Stimulated activated CD4-positive, alpha-beta T cell treated with anti-CD3 and anti-CD28 coated beads, Interleukin-12 subunit alpha, Interleukin-12 subunit beta, amount 100 ng/mL, for 48 hours (primary cell): ENCODE data around the gene C10orf90.
A peak's percentile ranks its signal among the peaks of the same experiment; 100 is the strongest.

Experiments used
- DNase-seq, 3 donors: peaks; one replicate each; pipeline ENCODE4 v3.0.0-alpha.2; 2020; ENCODE audit warnings: low read depth in 2 of 3, low spot score in 1 of 3

Gene C10orf90

GRCh38 chr10:126508535-126509040 is 161.9 kb downstream of the C10orf90 start:
- DNase-seq: no peak

- no peak for DNase-seq
These were observed 165.8 kb downstream of the C10orf90 start for GRCh38 chr10:126504761-126505112.

DNA sequence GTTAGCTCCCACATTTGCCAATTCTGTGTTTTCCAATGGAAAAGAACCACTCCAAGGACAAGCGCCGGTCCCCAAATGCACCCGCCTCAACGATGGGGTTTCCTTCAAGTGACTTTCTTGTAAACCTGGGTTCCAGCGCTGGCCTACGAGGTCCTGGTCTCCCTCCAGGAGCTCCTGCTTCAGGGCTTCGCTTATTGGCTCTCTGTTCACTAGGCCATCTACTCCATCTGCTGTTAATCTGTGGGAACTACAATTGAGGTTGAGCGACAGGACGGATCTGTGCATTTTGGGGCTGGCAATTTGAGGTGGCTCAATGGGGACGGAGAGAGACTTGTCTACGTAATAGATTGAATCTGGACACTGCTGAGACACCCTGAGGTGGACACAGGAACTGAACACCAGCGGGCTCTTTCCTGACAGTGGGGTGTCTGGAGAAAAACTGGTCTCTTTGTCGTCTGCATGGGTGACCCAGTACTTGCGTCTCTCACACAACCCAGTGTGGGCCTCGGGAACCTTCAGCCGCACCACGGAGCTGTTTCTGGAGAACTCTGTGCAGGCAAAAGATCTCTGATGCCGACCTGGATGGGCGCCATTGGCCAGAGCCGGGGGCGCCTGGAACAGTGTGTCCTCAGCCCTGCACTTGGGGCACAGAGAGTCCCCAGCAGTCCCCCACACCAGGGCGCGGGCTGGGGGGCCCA is 166.3 kb downstream of the C10orf90 start:
- DNase-seq: peak in 1 of 3 donors; percentile 7

DNA sequence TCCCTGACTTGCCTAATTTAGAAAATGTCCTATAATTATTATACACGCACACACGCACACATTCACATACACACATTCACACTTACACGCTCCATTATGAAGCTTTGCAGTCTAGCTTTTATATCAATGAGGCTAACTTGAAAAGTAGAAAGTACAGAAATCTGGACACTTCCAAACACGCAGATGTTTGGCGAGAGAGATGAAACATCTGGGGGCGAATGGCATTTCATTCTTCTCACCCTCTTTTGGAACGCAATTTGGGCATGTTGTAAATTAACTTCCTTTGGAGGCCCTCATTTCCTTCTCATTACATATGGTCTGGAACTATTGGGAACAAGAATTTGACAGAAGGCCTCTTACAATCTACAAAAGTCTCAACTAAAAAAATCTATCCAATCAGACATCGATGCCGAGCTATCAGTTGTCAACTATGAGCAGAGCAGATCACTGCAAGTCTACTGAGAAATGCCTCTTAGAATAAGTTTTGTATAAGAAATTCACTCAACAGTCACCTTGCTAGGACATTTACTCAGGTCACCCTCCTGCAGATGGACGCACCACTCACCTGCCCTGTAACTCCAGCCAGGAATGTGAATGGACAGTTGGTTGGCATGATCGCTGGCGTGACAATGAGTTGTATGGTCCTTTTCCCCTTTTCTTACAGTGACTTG is 167.0 kb downstream of the C10orf90 start:
- no peak for DNase-seq

- DNase-seq: no peak
These were observed 168.1 kb downstream of the C10orf90 start for GRCh38 chr10:126502441-126502840.

DNA sequence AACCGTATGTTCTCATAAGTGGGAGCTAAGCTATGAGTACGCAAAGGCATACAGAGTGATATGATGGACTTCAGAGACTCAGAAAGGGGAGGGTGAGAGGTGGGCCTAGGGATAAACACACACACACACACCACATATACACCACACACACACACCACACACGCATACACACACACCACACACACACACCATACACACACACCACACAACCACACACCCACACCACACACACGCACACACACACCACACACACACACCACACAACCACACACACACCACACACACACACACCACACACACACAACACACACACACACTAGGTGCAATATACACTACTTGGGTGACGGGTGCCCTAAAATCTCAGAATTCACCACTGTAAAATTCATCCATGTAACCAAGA is 168.7 kb downstream of the C10orf90 start:
- DNase-seq: no peak

DNA sequence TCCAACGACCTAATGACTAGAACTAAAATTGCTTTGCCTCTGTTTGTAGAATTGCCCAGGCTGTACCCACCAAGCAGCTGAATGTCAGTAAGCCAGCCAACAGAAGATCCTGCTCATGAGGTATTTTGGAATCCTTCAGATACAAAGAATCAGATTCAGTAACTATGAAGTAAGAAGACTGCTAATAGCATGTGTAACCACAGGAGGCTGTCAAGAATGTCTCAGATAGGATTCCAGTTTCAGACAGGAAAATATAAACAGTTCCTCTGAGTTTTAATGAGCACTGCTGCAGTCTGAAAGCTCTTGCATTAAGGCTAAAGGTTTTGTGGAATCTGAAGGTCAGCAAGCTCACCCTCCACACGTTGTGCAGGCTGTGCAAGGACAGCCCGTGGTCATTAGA is 169.6 kb downstream of the C10orf90 start:
- no peak for DNase-seq

- no peak for DNase-seq
These were observed 170.3 kb downstream of the C10orf90 start for GRCh38 chr10:126500185-126500584.

DNA sequence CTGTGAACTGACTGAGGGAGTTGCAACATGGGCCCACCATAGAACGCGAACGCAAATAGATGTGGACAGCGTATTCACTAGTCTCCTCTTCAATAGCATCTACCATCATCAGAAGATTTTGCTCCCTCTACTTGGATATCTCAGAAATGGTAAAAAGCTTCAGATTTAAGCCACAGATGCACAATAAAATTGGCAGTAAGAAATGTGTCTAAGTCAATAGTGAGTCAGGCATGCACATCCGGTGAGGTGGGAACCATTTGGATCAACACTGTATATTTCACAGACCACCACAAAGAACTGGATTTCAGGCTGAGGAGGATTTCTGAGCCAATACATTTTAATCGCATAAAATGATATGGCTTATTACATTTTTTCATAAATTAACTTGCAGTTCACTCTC is 170.7 kb downstream of the C10orf90 start:
- no peak for DNase-seq

- no peak for DNase-seq
These were observed 172.8 kb downstream of the C10orf90 start for GRCh38 chr10:126497672-126498071.

DNA sequence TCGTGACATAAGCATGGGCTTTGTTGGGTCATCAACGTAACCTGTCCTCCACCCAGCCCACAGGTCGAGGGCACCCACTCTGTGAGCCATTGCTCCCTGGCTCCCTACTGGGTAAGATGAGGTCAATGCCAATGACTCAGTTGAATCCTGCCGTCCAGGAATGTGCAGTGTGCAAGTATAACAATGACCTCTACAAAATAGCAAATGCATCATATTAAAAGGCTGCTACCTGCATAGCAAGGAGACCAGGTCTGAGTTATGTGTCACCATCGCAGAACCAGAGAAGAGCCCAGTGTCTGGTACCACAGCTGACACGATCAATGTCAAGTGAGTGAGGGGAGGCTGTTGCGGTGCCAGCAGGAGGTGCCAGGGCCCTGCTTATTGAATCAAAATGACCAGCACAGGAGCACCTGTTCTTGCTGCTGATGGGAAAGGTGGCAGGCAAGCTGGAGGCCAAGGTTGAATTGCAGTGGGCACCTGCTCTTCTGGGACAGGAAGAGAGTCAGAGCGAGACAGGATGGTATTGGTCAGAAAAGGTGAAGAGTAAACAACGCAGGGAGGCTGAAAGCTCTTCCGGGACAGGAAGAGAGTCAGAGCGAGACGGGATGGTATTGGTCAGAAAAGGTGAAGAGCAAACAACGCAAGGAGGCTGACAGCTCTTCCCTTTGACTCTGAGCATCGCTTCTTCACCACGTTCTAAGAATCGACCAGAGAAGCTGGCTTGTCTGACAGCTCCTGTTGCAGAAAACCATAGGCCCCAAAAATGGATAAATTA is 173.5 kb downstream of the C10orf90 start:
- DNase-seq: no peak

GRCh38 chr10:126491476-126491875 is 179.0 kb downstream of the C10orf90 start:
- DNase-seq: no peak

DNA sequence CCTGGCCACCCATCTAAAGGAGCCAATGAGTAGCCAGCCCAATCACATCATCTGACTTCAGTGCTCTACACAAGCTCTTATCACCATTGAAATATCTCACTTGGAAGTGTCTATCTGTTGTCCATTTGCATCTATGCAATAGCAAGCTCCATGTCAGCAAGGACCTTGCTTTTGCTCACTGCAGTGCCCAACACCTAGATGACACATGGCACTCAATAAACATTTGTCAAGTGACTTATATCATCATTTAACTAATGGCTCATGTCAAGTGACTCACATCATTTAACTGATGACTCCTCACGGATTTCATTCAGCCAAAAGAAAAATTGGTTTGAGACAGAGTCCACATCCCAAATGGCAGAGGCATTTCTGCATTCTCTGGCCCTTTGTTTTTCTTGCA is 189.3 kb downstream of the C10orf90 start:
- no peak for DNase-seq

DNA sequence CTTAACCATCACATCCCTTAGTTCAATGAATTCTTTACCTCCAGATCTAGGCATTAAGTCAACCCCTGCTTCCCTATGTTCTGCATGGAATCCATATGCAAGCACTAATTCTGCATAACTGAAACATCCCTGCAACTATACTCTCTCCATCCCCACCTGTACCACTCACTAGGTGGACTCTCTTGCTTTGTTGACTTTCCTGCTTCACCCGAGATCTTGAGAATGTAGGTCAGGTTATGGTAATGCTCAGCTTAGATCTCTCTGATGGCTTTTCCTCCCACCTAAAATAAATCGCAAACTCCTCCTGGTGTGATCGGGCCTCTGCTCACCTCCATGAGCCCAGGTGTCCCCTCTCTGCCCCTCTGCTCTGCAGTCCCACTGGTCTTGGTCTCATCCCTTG is 189.8 kb downstream of the C10orf90 start:
- no peak for DNase-seq

- no peak for DNase-seq
These were observed 191.1 kb downstream of the C10orf90 start for GRCh38 chr10:126479280-126479895.

- DNase-seq: no peak
These were observed 191.9 kb downstream of the C10orf90 start for GRCh38 chr10:126478546-126478945.

GRCh38 chr10:126476246-126476645 is 194.2 kb downstream of the C10orf90 start:
- no peak for DNase-seq

DNA sequence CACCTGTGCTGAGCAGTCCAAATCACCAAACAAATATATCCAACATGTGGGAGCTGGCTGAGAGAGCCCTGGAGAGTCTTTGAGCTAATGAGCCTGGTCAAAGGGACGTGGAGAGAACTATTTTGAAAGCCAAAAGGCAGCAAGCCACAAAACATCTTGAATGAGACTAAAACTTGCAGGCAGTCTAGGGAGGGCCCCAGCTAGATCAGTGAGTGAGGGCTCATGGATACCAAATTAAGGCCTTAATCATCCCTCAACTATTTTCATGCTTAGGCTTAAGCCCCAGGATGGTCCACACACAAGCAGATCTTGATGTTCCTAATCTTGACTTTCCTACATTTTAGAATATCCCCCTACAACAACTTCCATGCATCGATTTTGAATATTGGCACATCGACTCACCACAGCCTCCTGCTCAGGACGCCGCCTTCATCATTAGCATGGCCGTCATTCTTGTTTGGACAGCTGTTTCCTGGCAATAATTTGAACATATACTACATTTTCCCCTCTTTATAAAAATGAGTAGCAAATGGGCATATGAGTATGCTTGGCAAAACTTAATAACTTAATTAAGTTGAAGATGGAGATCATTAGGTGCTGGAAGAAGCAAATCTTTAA is 195.3 kb downstream of the C10orf90 start:
- DNase-seq: no peak

GRCh38 chr10:126474031-126474430 is 196.5 kb downstream of the C10orf90 start:
- DNase-seq: no peak

- DNase-seq: no peak
These were observed 199.5 kb downstream of the C10orf90 start for GRCh38 chr10:126470991-126471390.

- DNase-seq: no peak
These were observed 200.8 kb downstream of the C10orf90 start for GRCh38 chr10:126469692-126470091.
